K562 (cell line): ENCODE data around the gene ADGRL3. TPM values are rescaled to one million over a fixed set of nuclear protein-coding genes. Genes with fewer than 3 reads are reported as not detected.

Experiments
- ATAC-seq: fragments of 200-7000 bp; cut with Tn5 transposase; 3 replicates; pipeline ENCODE4 v1.9.1; 2020; ENCODE audit warnings: moderate library complexity
- BruUV-seq: library from RNA; stranded (reverse); fragments of 400-500 nt; replicated peaks from 2 replicates; lab custom pipeline; 2021; lab: Mats Ljungman, UMichigan
- CTCF ChIA-PET: fragments of 300-600 bp; formaldehyde crosslinking; extraction: SDS; loops from one replicate; lab custom pipeline; 2021; ENCODE audit warnings: low intra/inter-chr PET ratio; lab: Yijun Ruan, JAX
- POLR2A ChIA-PET: fragments of 300-600, 350-650 bp; sonication (Branson Sonifier 250); formaldehyde crosslinking; extraction: SDS; loops from one replicate; lab custom pipeline; 2021; ENCODE audit warnings: antibody characterized with exemption, inconsistent platforms; lab: Yijun Ruan, JAX
- DNase-seq, 4 experiments: peaks; one replicate each; pipeline versions ENCODE4 v3.0.0 to v3.0.0-alpha.2; 2011 to 2018; ENCODE audit warnings: low spot score in 3 of 4, mixed read lengths in 3 of 4; ENCODE audit errors: extremely low read depth in 1 of 4
- FAIRE-seq: peaks from 2 replicates; lab custom pipeline; 2011; peaks lifted over from hg19 to GRCh38; lab: Jason Lieb, UNC
- H2AFZ ChIP-seq: 2 replicates; pipeline ENCODE4 v1.6.0; 2011; ENCODE audit warnings: low read depth, low read length, control low read depth, inconsistent platforms
- H3K27ac ChIP-seq: fragments of 200-600 bp; 3 replicates; pipeline ENCODE4 v1.8.0; 2011; ENCODE audit warnings: low read depth, mild to moderate bottlenecking, control low read depth, inconsistent platforms, low read length, moderate library complexity, mixed read lengths; ENCODE audit errors: extremely low read depth
- H3K27me3 ChIP-seq, 2 experiments: fragments of 300-600 bp in 1 of 2; 2 replicates in 1 of 2; 3 replicates in 1 of 2; pipeline versions ENCODE4 v1.6.0 to v1.8.0; 2011; ENCODE audit warnings: inconsistent platforms in 2 of 2, low read length in 2 of 2, mild to moderate bottlenecking in 1 of 2, mixed read lengths in 1 of 2, moderate library complexity in 1 of 2; ENCODE audit not compliant: control insufficient read depth in 2 of 2, insufficient read depth in 2 of 2
- H3K36me3 ChIP-seq: fragments of 300-600 bp; 3 replicates; pipeline ENCODE4 v1.8.0; 2011; ENCODE audit warnings: mild to moderate bottlenecking, low read length, inconsistent platforms; ENCODE audit not compliant: control insufficient read depth, insufficient read depth
- H3K4me1 ChIP-seq, 2 experiments: fragments of 200-600 bp in 1 of 2; replicated peaks in 1 of 2; 2 replicates in 1 of 2; 3 replicates in 1 of 2; pipeline versions ENCODE4 v1.5.1 to v1.8.0; 2011; ENCODE audit warnings: inconsistent platforms in 2 of 2, low read length in 2 of 2, mild to moderate bottlenecking in 1 of 2, mixed read lengths in 1 of 2, moderate library complexity in 1 of 2; ENCODE audit not compliant: control insufficient read depth in 2 of 2, insufficient read depth in 2 of 2
- H3K4me2 ChIP-seq: 2 replicates; pipeline ENCODE4 v1.6.1; 2011; ENCODE audit warnings: low read length, control low read depth, inconsistent platforms, mixed read lengths; ENCODE audit not compliant: insufficient read depth
- H3K4me3 ChIP-seq: fragments of 200-600 bp; sonication (generic), shearing (Covaris generic); 2 replicates; pipeline ENCODE4 v1.5.1; 2016; ENCODE audit warnings: control low read depth, inconsistent platforms
- H3K79me2 ChIP-seq: fragments of 200-600 bp; 3 replicates; pipeline ENCODE4 v1.8.0; 2011; ENCODE audit warnings: low read length, inconsistent platforms; ENCODE audit not compliant: control insufficient read depth, insufficient read depth
- H3K9ac ChIP-seq, 2 experiments: 2 replicates each; pipeline versions ENCODE4 v1.6.0 to v1.6.1; 2011; ENCODE audit warnings: low read depth in 2 of 2, low read length in 2 of 2, control low read depth in 1 of 2, inconsistent platforms in 1 of 2, mild to moderate bottlenecking in 1 of 2, mixed read lengths in 1 of 2; ENCODE audit not compliant: insufficient read depth in 1 of 2
- H3K9me1 ChIP-seq: one replicate; pipeline ENCODE4 v1.6.0; 2011; ENCODE audit warnings: inconsistent platforms, mild to moderate bottlenecking, low read length, moderate library complexity; ENCODE audit not compliant: control insufficient read depth, insufficient read depth
- H3K9me3 ChIP-seq: replicated peaks from 2 replicates; pipeline ENCODE4 v1.5.1; 2011; ENCODE audit warnings: low read depth, low read length, inconsistent platforms; ENCODE audit not compliant: control insufficient read depth, insufficient read depth
- H4K20me1 ChIP-seq: replicated peaks from 2 replicates; pipeline ENCODE4 v1.6.1; 2011; ENCODE audit warnings: low read length, inconsistent platforms, mixed read lengths; ENCODE audit not compliant: control insufficient read depth, insufficient read depth
- ATF4 ChIP-seq: fragments of 450-650 bp; formaldehyde crosslinking; IDR thresholded peaks from 2 replicates; pipeline ENCODE4 v1.4.0; 2022; ENCODE audit warnings: mild to moderate bottlenecking, moderate library complexity
- CEBPB ChIP-seq: fragments of 450-650 bp; IDR thresholded peaks from 2 replicates; pipeline ENCODE4 v1.6.1; 2016; ENCODE audit warnings: missing genetic modification characterization, missing compliant biosample characterization
- CEBPZ ChIP-seq: fragments of 150-350 bp; IDR thresholded peaks from 2 replicates; pipeline ENCODE4 v1.6.1; 2014; ENCODE audit warnings: low read depth, mild to moderate bottlenecking, low read length, borderline replicate concordance
- DACH1 ChIP-seq: fragments of 450-650 bp; IDR thresholded peaks from 2 replicates; pipeline ENCODE4 v1.6.1; 2018; ENCODE audit not compliant: partially characterized antibody
- FOSL1 ChIP-seq: fragments of 200-800 bp; sonication (Bioruptor generic); conservative IDR thresholded peaks from 2 replicates; pipeline ENCODE4 v1.6.1; 2016; ENCODE audit warnings: missing genetic modification characterization, missing compliant biosample characterization
- NFE2L1 ChIP-seq: fragments of 450-650 bp; IDR thresholded peaks from 2 replicates; pipeline ENCODE4 v1.6.1; 2016; ENCODE audit warnings: missing genetic modification characterization, low read depth, mild to moderate bottlenecking, missing compliant biosample characterization, moderate library complexity, borderline replicate concordance
- PKNOX1 ChIP-seq: fragments of 450-650 bp; IDR thresholded peaks from 2 replicates; pipeline ENCODE4 v1.6.1; 2016
- POLR2AphosphoS5 ChIP-seq: IDR thresholded peaks from 2 replicates; pipeline ENCODE4 v1.6.1; 2011; ENCODE audit warnings: mild to moderate bottlenecking, low read depth, low read length, moderate library complexity; ENCODE audit not compliant: control insufficient read depth, insufficient read depth
- POLR2G ChIP-seq: fragments of 200-400 bp; formaldehyde crosslinking; IDR thresholded peaks from 2 replicates; pipeline ENCODE4 v1.6.1; 2017; ENCODE audit warnings: low read depth, mild to moderate bottlenecking, antibody characterized with exemption, low read length, moderate library complexity
- RUNX1 ChIP-seq: sonication (generic); IDR thresholded peaks from 2 replicates; pipeline ENCODE4 v1.6.1; 2016; ENCODE audit warnings: antibody characterized with exemption, low read depth
- TAF15 ChIP-seq: fragments of 200-400 bp; formaldehyde crosslinking; IDR thresholded peaks from 2 replicates; pipeline ENCODE4 v1.6.1; 2017; ENCODE audit warnings: mild to moderate bottlenecking, low read depth, low read length, moderate library complexity
- TAL1 ChIP-seq: fragments of 450-650 bp; IDR thresholded peaks from 2 replicates; pipeline ENCODE4 v1.6.1; 2016; ENCODE audit warnings: mild to moderate bottlenecking
- TCFL5 ChIP-seq: fragments of 250-450 bp; sonication (Bioruptor Pico); conservative IDR thresholded peaks from 2 replicates; pipeline ENCODE4 v1.6.1; 2021; ENCODE audit warnings: mild to moderate bottlenecking, moderate library complexity, matching md5 sums
- ZFP30 ChIP-seq: fragments of 250-450 bp; sonication (Bioruptor Pico); IDR thresholded peaks from 2 replicates; pipeline ENCODE4 v1.8.0; 2022; ENCODE audit warnings: moderate library complexity, mild to moderate bottlenecking, inconsistent platforms, borderline replicate concordance
- ZNF143 ChIP-seq: sonication (generic); formaldehyde crosslinking; IDR thresholded peaks from 2 replicates; pipeline ENCODE4 v1.9.0; 2022; ENCODE audit warnings: mild to moderate bottlenecking, missing genetic modification reagents
- ZNF79 ChIP-seq: fragments of 250-450 bp; sonication (Bioruptor Pico); IDR thresholded peaks from 2 replicates; pipeline ENCODE4 v1.4.0; 2020; ENCODE audit warnings: low read depth, mild to moderate bottlenecking, moderate library complexity
- WGBS: fragments of 100-300 bp; shearing (Covaris generic); methylation state at CpG from one replicate; pipeline ENCODE4 v1.1.6; 2016; ENCODE audit warnings: low coverage, mixed read lengths; ENCODE audit not compliant: insufficient coverage; ENCODE audit errors: missing lambda C conversion rate; 5-methylcytosine and 5-hydroxymethylcytosine counted together
- in situ Hi-C: fragments of 300-500 bp; cut with MboI; formaldehyde crosslinking; loops from 4 replicates; pipeline ENCODE4 v1.15.0; 2018; ENCODE audit warnings: inconsistent platforms, mixed read lengths
- intact Hi-C: fragments of 100-400 bp; cut with micrococcal nuclease; formaldehyde crosslinking; loops from 2 replicates; pipeline ENCODE4 v1.14.2; 2022
- polyA plus RNA-seq, 8 experiments: library from polyadenylated mRNA; depleted of rRNA in 4 of 8; stranded (reverse) in 5 of 8; unstranded in 3 of 8; fragments of >200 nt; fragmentation: Nextera tagmentation in 2 of 8; fragmentation: Illumina TruSeq in 1 of 8; extraction: Ambion mirVana in 2 of 8; extraction: Trizol in 1 of 8; gene quantifications; 2 replicates each; pipeline versions ENCODE4 v1.2.1 to v1.2.3, GENCODE V29; 2011 to 2014; ENCODE audit warnings: inconsistent platforms in 1 of 8, missing spikeins in 1 of 8
- total RNA-seq, 7 experiments: library from RNA; depleted of rRNA in 6 of 7; stranded (reverse); fragments of >200 nt in 6 of 7; fragmentation: Illumina TruSeq in 2 of 7; extraction: Trizol in 2 of 7; gene quantifications; 2 replicates each; pipeline versions ENCODE4 v1.2.1 to v1.2.3, GENCODE V29; 2011 to 2021; ENCODE audit warnings: low replicate concordance in 1 of 7

ADGRL3 gene
- total and polyA plus RNA-seq, 9 of the 15 experiments (the other 6 are each of a cell fraction or from before 2014, with no cell fraction given): 0.03 to 0.14 (median 0.04) TPM; not detected in 2

GRCh38 chr4:61678297-61678696, 478.2 kb downstream of the ADGRL3 start (continued):
- TF ChIP-seq CEBPZ (no peak), NFE2L1 (no peak), PKNOX1 (no peak)

GRCh38 chr4:61693520-61693919, 493.4 kb downstream of the ADGRL3 start:
- FAIRE-seq: no peak
- TF ChIP-seq FOSL1 (tag) (no peak), TAL1 (no peak), ZNF143 (CRISPR knock-in tag) (no peak), ZNF79 (no peak), ATF4 (CRISPR knock-in tag) (no peak), POLR2G (no peak), TCFL5 (CRISPR knock-in tag) (no peak), POLR2AphosphoS5 (no peak), TAF15 (no peak), DACH1 (no peak), ZFP30 (CRISPR knock-in tag) (no peak), CEBPB (no peak), RUNX1 (no peak)

More at GRCh38 chr4:61693520-61693919, 493.4 kb downstream of the ADGRL3 start:
- WGBS: 0% methylated on average over 1 of the region's 1 CpG
- Histone ChIP-seq H3K27ac (no peak overlapping the region), H3K27me3 (no peaks in the 10 kb centered on the region), H3K9ac (no peak overlapping the region), H4K20me1 (no peaks in the 10 kb centered on the region), H2AFZ (no peak overlapping the region), H3K9me1 (no peaks in the 10 kb centered on the region), H3K4me2 (no peak overlapping the region), H3K79me2 (no peaks in the 10 kb centered on the region), H3K9me3 (no peaks in the 10 kb centered on the region), H3K36me3 (no peaks in the 10 kb centered on the region), H3K4me3 (no peak overlapping the region), H3K4me1 (no peaks in the 10 kb centered on the region)
- no TSS peak for BruUV-seq
- CTCF ChIA-PET: no interaction called here
- POLR2A ChIA-PET: no interaction called here
- DNase-seq (no peak), ATAC-seq (no peak)
- intact Hi-C loops: no loop called here
- in situ Hi-C loops: no loop called here
